Panc1 (cell line): Measurements from ENCODE around the gene HBS1L. TPM values are rescaled to one million over a fixed set of nuclear protein-coding genes. Genes with fewer than 3 reads are reported as not detected.

Experiments
- ATAC-seq: fragments of 200-7000 bp; cut with Tn5 transposase; 2 replicates; pipeline ENCODE4 v1.9.1; 2020; ENCODE audit warnings: mild to moderate bottlenecking, moderate library complexity
- BruUV-seq: library from RNA; stranded (reverse); fragments of 400-500 nt; replicated peaks from 2 replicates; lab custom pipeline; 2021; lab: Mats Ljungman, UMichigan
- CTCF ChIA-PET: fragments of 300-600 bp; sonication (Branson Sonifier 250); formaldehyde crosslinking; loops from one replicate; lab custom pipeline; 2022; ENCODE audit warnings: antibody characterized with exemption; lab: Charles Lee
- POLR2A ChIA-PET: fragments of 300-600 bp; sonication (Branson Sonifier 250); formaldehyde crosslinking; loops from one replicate; lab custom pipeline; 2022; ENCODE audit warnings: antibody characterized with exemption; lab: Charles Lee
- DNase-seq: peaks from one replicate; pipeline ENCODE4 v3.0.0-alpha.2; 2010; ENCODE audit warnings: low read depth, low spot score
- H3K27ac ChIP-seq: 2 replicates; pipeline ENCODE4 v1.5.1; 2011; ENCODE audit warnings: mild to moderate bottlenecking, low read length, inconsistent platforms
- H3K27me3 ChIP-seq: fragments of 200-500 bp; sonication (Bioruptor generic); 2 replicates; pipeline ENCODE4 v1.6.0; 2014; ENCODE audit warnings: low read length, inconsistent platforms; ENCODE audit not compliant: control insufficient read depth, insufficient read depth
- H3K36me3 ChIP-seq: fragments of 200-500 bp; sonication (Bioruptor generic); 2 replicates; pipeline ENCODE4 v1.5.1; 2014; ENCODE audit warnings: inconsistent platforms, mild to moderate bottlenecking, low read length, moderate library complexity; ENCODE audit not compliant: control insufficient read depth, insufficient read depth
- H3K4me1 ChIP-seq: 2 replicates; pipeline ENCODE4 v1.5.1; 2011; ENCODE audit warnings: inconsistent platforms, mild to moderate bottlenecking, low read length, moderate library complexity; ENCODE audit not compliant: control insufficient read depth, insufficient read depth
- H3K4me3 ChIP-seq, 2 experiments: 2 replicates each; pipeline ENCODE4 v1.5.1; 2011 to 2012; ENCODE audit warnings: low read depth in 2 of 2, low read length in 2 of 2, mild to moderate bottlenecking in 2 of 2, inconsistent platforms in 1 of 2, moderate library complexity in 1 of 2
- H3K9me3 ChIP-seq: fragments of 200-500 bp; sonication (Bioruptor generic); 2 replicates; pipeline ENCODE4 v1.5.1; 2014; ENCODE audit warnings: low read depth, mild to moderate bottlenecking, inconsistent platforms, low read length, moderate library complexity; ENCODE audit not compliant: control insufficient read depth, insufficient read depth
- CTCF ChIP-seq: fragments of 450-650 bp; IDR thresholded peaks from 2 replicates; pipeline ENCODE4 v1.5.1; 2017; ENCODE audit warnings: mild to moderate bottlenecking
- POLR2AphosphoS5 ChIP-seq: IDR thresholded peaks from 2 replicates; pipeline ENCODE4 v1.6.1; 2012; ENCODE audit warnings: mild to moderate bottlenecking, low read depth, low read length, moderate library complexity
- SIN3A ChIP-seq: IDR thresholded peaks from 2 replicates; pipeline ENCODE4 v1.6.1; 2012; ENCODE audit warnings: low read depth, mild to moderate bottlenecking, low read length, moderate library complexity, borderline replicate concordance; ENCODE audit not compliant: insufficient read depth
- TCF7L2 ChIP-seq: IDR thresholded peaks from 2 replicates; pipeline ENCODE4 v1.6.1; 2011; ENCODE audit warnings: mild to moderate bottlenecking, low read depth, low read length, inconsistent platforms
- in situ Hi-C: cut with HindIII; loops from 2 replicates; pipeline ENCODE4 v1.10.0; 2016; ENCODE audit warnings: low sequenced_read_pairs, low pct_unique_long_range_greater_than_20kb
- intact Hi-C: fragments of 100-400 bp; cut with micrococcal nuclease; formaldehyde crosslinking; loops from one replicate; pipeline ENCODE4 v1.10.0; 2022; ENCODE audit not compliant: unreplicated experiment
- total RNA-seq: library from RNA; stranded (reverse); gene quantifications from one replicate; pipeline ENCODE4 v1.2.1, GENCODE V29; 2021; ENCODE audit not compliant: unreplicated experiment
- TF ChIP-seq, protein P1 (sequence below), 2 experiments: IDR thresholded peaks; 2 replicates each; pipeline ENCODE4 v1.6.1; 2011 to 2012; ENCODE audit warnings: low read depth in 2 of 2, control low read depth in 1 of 2, low read length in 1 of 2, mild to moderate bottlenecking in 1 of 2, moderate library complexity in 1 of 2; ENCODE audit not compliant: insufficient read depth in 1 of 2

The HBS1L gene
- total RNA-seq, 1 experiment from 2014 or later: 79.2 TPM

GRCh38 chr6:135044639-135045038 is 10.0 kb downstream of the HBS1L start:
- intact Hi-C loops (no loop called here), in situ Hi-C loops (no loop called here)
- ATAC-seq (no peak), DNase-seq (no peak)
- H3K4me1 ChIP-seq: no peaks in the 10 kb centered on the region
- no peak overlapping the region for H3K4me3 ChIP-seq
- ChIA-PET CTCF (no interaction called here), POLR2A (no interaction called here)
- no peaks in the 10 kb centered on the region for H3K9me3 ChIP-seq
- TF ChIP-seq TCF7L2 (no peak), SIN3A (no peak), CTCF (no peak), POLR2AphosphoS5 (no peak)
- TF ChIP-seq, protein P1, sequence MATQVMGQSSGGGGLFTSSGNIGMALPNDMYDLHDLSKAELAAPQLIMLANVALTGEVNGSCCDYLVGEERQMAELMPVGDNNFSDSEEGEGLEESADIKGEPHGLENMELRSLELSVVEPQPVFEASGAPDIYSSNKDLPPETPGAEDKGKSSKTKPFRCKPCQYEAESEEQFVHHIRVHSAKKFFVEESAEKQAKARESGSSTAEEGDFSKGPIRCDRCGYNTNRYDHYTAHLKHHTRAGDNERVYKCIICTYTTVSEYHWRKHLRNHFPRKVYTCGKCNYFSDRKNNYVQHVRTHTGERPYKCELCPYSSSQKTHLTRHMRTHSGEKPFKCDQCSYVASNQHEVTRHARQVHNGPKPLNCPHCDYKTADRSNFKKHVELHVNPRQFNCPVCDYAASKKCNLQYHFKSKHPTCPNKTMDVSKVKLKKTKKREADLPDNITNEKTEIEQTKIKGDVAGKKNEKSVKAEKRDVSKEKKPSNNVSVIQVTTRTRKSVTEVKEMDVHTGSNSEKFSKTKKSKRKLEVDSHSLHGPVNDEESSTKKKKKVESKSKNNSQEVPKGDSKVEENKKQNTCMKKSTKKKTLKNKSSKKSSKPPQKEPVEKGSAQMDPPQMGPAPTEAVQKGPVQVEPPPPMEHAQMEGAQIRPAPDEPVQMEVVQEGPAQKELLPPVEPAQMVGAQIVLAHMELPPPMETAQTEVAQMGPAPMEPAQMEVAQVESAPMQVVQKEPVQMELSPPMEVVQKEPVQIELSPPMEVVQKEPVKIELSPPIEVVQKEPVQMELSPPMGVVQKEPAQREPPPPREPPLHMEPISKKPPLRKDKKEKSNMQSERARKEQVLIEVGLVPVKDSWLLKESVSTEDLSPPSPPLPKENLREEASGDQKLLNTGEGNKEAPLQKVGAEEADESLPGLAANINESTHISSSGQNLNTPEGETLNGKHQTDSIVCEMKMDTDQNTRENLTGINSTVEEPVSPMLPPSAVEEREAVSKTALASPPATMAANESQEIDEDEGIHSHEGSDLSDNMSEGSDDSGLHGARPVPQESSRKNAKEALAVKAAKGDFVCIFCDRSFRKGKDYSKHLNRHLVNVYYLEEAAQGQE (IDR thresholded peaks at IDR 0.05; ENCODE audit: insufficient read depth in 1 of 2, low read depth in 2 of 2, low read length in 1 of 2): no peak
- BruUV-seq: no TSS peak
- peaks cover 18% of the 10 kb centered on the region; the same call in 1 of the 2 replicates for H3K36me3 ChIP-seq
- H3K27me3 ChIP-seq: no peaks in the 10 kb centered on the region
- no peak overlapping the region for H3K27ac ChIP-seq

DNA sequence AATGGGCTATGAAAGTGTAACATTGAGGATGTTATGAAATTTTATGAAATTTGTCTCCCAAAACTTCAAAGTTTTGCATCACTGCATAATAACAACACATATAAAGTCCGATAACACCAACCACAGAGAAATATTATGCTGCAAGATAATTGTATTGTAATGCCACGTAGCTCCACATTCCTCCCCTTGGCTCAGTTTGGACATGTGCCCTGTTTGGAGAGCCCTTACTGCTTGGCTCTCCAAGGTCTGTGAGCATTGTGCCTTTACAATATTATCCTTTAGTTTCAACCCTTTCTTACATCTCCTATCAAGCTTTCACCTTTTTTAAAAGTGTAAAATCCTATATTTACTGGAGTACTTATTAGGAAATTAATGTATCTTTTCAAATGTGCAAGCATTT is 10.8 kb downstream of the HBS1L start:
- Histone ChIP-seq H3K4me3 (no peak overlapping the region), H3K27ac (no peak overlapping the region), H3K36me3 (peaks cover 18% of the 10 kb centered on the region; the same call in 1 of the 2 replicates), H3K27me3 (no peaks in the 10 kb centered on the region), H3K4me1 (no peaks in the 10 kb centered on the region), H3K9me3 (no peaks in the 10 kb centered on the region)
- CTCF ChIA-PET: no interaction called here
- in situ Hi-C loops: no loop called here
- no peak for ATAC-seq
- TF ChIP-seq CTCF: no peak
- no peak for DNase-seq
- intact Hi-C loops: no loop called here
- POLR2A ChIA-PET: no interaction called here
- BruUV-seq: no TSS peak
